Measurements from ENCODE around the gene NQO1. TPM values are rescaled to one million over a fixed set of nuclear protein-coding genes. Genes with fewer than 3 reads are reported as not detected.

Gene NQO1
- total RNA-seq (1 to 10 TPM; 1.9 TPM), polyA plus RNA-seq (1 to 10 TPM in 1 of 2 donors, under 1 TPM in 1; 0.92 to 5.5 TPM)

GRCh38 chr16:69726313-69727060 lies at the start of gene NQO1:
Gene NQO1, minus strand, starts transcription at chr16:69726560. Its CDS starts 121 bp downstream, at chr16:69726439.
- Histone ChIP-seq H3K9ac (ENCODE audit: low read depth in 1 of 2, low read length in 2 of 2) (peak within 1 kb of the TSS; percentile 24 to 27), H3K27ac (ENCODE audit: low read depth in 1 of 2, low read length in 2 of 2) (peak within 1 kb of the TSS in 1 of 2 donors; percentile 35), H3K36me3 (ENCODE audit: control insufficient read depth in 4 of 4, insufficient read depth in 3 of 4, low read depth in 1 of 4, low read length in 3 of 4) (no peaks in the 10 kb centered on the region), H3K9me3 (ENCODE audit: control insufficient read depth in 4 of 4, low read length in 3 of 4) (no peaks in the 10 kb centered on the region), H3K27me3 (ENCODE audit: control insufficient read depth in 4 of 4, insufficient read depth in 4 of 4, low read length in 3 of 4) (no peaks in the 10 kb centered on the region), H3K4me1 (ENCODE audit: control insufficient read depth in 4 of 4, insufficient read depth in 4 of 4, low read length in 3 of 4) (peaks cover 0 to 4% (median 0%) of the 10 kb centered on the region in 4 donors), H3K4me3 (ENCODE audit: low read depth in 1 of 3, low read length in 3 of 3) (peak within 1 kb of the TSS in 2 of 3 donors; percentile 41 to 44)
- peak; percentile 78 for DNase-seq (ENCODE audit: low spot score)
- WGBS: 20% methylated on average over 31 of the region's 31 CpGs
- TF ChIP-seq GABPA (IDR thresholded peaks at IDR 0.05 in 1 of 2, conservative IDR thresholded peaks at IDR 0.05 in 1 of 2) (no peak), NR2F2 (IDR thresholded peaks at IDR 0.05) (peak; percentile 81)

GRCh38 chr16:69775563-69775962 lies 49.2 kb upstream of the NQO1 start:
- TF ChIP-seq NR2F2 (IDR thresholded peaks at IDR 0.05): no peak
- Histone ChIP-seq H3K9me3 (ENCODE audit: control insufficient read depth in 4 of 4, low read length in 3 of 4) (peaks cover 0 to 6% (median 1%) of the 10 kb centered on the region in 4 donors), H3K4me3 (ENCODE audit: low read depth in 1 of 3, low read length in 3 of 3) (no peak overlapping the region)

DNA sequence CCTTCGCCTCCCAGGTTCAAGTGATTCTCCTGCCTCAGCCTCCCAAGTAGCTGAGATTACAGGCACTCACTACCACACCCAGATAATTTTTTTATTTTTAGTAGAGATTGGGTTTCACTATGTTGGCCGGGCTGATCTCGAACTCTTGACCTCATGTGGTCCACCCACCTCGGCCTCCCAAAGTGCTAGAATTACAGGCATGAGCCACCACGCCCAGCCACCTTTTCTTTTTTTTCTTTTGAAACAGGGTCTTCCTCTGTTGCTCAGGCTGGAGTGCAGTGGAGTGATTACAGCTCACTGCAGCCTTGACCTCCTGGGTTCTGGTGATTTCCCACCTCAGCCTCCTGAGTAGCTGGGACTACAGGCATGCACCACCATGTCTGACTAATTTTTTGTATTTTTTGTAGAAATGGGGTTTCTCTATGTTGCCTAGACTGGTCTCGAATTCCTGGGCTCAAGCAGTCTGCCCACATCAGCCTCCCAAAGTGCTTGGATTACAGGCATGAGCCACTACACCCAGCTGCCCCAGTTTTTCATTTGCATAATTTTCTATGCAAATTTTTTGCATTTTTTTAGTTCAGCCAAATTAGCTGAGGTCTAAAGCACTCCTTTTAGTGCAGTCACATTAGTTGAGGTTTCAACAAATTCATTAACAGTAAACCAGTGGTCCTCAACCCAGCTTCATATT lies 47.0 kb upstream of the NQO1 start:
- Histone ChIP-seq H3K27me3 (ENCODE audit: control insufficient read depth in 4 of 4, insufficient read depth in 4 of 4, low read length in 3 of 4) (no peaks in the 10 kb centered on the region), H3K27ac (ENCODE audit: low read depth in 1 of 2, low read length in 2 of 2) (no peak overlapping the region), H3K4me3 (ENCODE audit: low read depth in 1 of 3, low read length in 3 of 3) (no peak overlapping the region), H3K9ac (ENCODE audit: low read depth in 1 of 2, low read length in 2 of 2) (no peak overlapping the region), H3K36me3 (ENCODE audit: control insufficient read depth in 4 of 4, insufficient read depth in 3 of 4, low read depth in 1 of 4, low read length in 3 of 4) (peaks cover 0 to 3% (median 1%) of the 10 kb centered on the region in 4 donors), H3K9me3 (ENCODE audit: control insufficient read depth in 4 of 4, low read length in 3 of 4) (peaks cover 0 to 6% (median 1%) of the 10 kb centered on the region in 4 donors), H3K4me1 (ENCODE audit: control insufficient read depth in 4 of 4, insufficient read depth in 4 of 4, low read length in 3 of 4) (peaks cover 0 to 8% (median 3%) of the 10 kb centered on the region in 4 donors)
- WGBS: 90% methylated on average over 6 of the region's 6 CpGs
- DNase-seq (ENCODE audit: low spot score): no peak
- no peak for TF ChIP-seq HNF4G (IDR thresholded peaks at IDR 0.05)
- TF ChIP-seq HNF4A (conservative IDR thresholded peaks at IDR 0.05): no peak
- TF ChIP-seq TAF1 (conservative IDR thresholded peaks at IDR 0.05): no peak
- TF ChIP-seq, protein P1, sequence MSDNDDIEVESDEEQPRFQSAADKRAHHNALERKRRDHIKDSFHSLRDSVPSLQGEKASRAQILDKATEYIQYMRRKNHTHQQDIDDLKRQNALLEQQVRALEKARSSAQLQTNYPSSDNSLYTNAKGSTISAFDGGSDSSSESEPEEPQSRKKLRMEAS (IDR thresholded peaks at IDR 0.05): no peak
- TF ChIP-seq SP1 (IDR thresholded peaks at IDR 0.05): no peak
- TF ChIP-seq EGR1 (IDR thresholded peaks at IDR 0.05; ENCODE audit: low read depth in 2 of 2): no peak
- no peak for TF ChIP-seq CTCF (IDR thresholded peaks at IDR 0.05; ENCODE audit: low read depth, low read length, missing input control)
- TF ChIP-seq YY1 (IDR thresholded peaks at IDR 0.05): no peak
- no peak for TF ChIP-seq FOXA2 (IDR thresholded peaks at IDR 0.05)
- no peak for TF ChIP-seq JUND (IDR thresholded peaks at IDR 0.05)
- no peak for TF ChIP-seq GABPA (IDR thresholded peaks at IDR 0.05 in 1 of 2, conservative IDR thresholded peaks at IDR 0.05 in 1 of 2)
- no peak for TF ChIP-seq REST (IDR thresholded peaks at IDR 0.05)
- TF ChIP-seq, protein P2, sequence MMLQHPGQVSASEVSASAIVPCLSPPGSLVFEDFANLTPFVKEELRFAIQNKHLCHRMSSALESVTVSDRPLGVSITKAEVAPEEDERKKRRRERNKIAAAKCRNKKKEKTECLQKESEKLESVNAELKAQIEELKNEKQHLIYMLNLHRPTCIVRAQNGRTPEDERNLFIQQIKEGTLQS (IDR thresholded peaks at IDR 0.05): no peak

More at GRCh38 chr16:69775563-69775962, 49.2 kb upstream of the NQO1 start:
- H3K27me3 ChIP-seq (ENCODE audit: control insufficient read depth in 4 of 4, insufficient read depth in 4 of 4, low read length in 3 of 4): no peaks in the 10 kb centered on the region
- H3K36me3 ChIP-seq (ENCODE audit: control insufficient read depth in 4 of 4, insufficient read depth in 3 of 4, low read depth in 1 of 4, low read length in 3 of 4): peaks cover 0 to 3% (median 1%) of the 10 kb centered on the region in 4 donors
- no peak overlapping the region for H3K27ac ChIP-seq (ENCODE audit: low read depth in 1 of 2, low read length in 2 of 2)
- peaks cover 0 to 8% (median 3%) of the 10 kb centered on the region in 4 donors for H3K4me1 ChIP-seq (ENCODE audit: control insufficient read depth in 4 of 4, insufficient read depth in 4 of 4, low read length in 3 of 4)
- H3K9ac ChIP-seq (ENCODE audit: low read depth in 1 of 2, low read length in 2 of 2): no peak overlapping the region
- DNase-seq (ENCODE audit: low spot score): no peak
